ENCODE measurements around the gene TEC.
"Not testable (repeated sequence)": the region's sequence is repeated elsewhere in the genome, so short reads cannot be mapped to it uniquely, and the experiment has no call there.

TEC gene

DNA sequence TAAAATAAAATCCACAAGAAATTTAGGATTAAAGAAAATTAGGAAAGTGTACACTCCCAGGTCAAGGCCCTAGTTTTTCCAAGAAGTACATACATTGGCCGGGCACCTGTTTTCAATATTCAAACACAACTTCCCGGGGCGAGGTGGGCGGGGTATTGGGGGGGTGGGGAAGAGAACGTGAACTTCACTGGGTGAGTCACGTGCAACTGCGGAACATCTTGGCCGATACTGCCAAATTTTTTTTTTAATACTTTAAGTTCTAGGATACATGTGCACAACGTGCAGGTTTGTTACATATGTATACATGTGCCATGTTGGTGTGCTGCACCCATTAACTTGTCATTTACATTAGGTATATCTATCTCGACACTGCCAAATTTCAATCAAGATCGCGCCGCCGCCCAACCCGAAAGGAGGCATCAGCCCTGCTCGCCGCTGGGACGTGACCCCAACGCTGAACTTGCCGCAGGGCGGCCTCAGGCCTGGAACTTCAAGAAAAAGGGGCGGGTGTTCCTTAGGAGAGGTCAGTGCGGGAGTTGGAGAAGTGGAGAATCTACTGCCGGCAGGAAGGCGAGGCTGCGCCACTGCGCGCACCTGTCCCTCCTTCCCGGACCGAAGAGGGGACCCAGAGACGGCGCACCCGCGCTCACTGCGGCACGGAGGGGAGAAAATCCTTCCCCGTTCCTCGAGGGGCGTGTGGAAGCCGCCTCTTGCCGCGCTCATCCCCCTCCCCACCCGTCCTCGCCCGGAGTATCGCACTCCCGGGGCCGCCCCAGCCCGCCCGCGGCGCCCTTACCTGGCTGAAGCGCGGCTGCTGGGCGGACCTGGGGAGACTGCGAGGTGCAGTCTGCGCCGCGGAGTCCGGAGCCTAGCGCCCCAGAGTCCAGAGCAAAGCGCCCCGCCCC lies at the start of gene TEC:
TEC (minus strand) TSS at position 883 of the 905 bp plus-strand sequence. CDS start 41,224 bp downstream, outside the sequence.
- H3K4me3 ChIP-seq (ENCODE audit: low read depth, low read length), result peak within 1 kb of the TSS; percentile 64
- no peak for DNase-seq (ENCODE audit: low read depth, low spot score)
- TF ChIP-seq, protein P1, sequence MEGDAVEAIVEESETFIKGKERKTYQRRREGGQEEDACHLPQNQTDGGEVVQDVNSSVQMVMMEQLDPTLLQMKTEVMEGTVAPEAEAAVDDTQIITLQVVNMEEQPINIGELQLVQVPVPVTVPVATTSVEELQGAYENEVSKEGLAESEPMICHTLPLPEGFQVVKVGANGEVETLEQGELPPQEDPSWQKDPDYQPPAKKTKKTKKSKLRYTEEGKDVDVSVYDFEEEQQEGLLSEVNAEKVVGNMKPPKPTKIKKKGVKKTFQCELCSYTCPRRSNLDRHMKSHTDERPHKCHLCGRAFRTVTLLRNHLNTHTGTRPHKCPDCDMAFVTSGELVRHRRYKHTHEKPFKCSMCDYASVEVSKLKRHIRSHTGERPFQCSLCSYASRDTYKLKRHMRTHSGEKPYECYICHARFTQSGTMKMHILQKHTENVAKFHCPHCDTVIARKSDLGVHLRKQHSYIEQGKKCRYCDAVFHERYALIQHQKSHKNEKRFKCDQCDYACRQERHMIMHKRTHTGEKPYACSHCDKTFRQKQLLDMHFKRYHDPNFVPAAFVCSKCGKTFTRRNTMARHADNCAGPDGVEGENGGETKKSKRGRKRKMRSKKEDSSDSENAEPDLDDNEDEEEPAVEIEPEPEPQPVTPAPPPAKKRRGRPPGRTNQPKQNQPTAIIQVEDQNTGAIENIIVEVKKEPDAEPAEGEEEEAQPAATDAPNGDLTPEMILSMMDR (IDR thresholded peaks at IDR 0.05; ENCODE audit: insufficient read depth, low read length, missing control alignments), result no peak
- ChIA-PET CTCF (no interaction called here), POLR2A (no interaction called here)

DNA sequence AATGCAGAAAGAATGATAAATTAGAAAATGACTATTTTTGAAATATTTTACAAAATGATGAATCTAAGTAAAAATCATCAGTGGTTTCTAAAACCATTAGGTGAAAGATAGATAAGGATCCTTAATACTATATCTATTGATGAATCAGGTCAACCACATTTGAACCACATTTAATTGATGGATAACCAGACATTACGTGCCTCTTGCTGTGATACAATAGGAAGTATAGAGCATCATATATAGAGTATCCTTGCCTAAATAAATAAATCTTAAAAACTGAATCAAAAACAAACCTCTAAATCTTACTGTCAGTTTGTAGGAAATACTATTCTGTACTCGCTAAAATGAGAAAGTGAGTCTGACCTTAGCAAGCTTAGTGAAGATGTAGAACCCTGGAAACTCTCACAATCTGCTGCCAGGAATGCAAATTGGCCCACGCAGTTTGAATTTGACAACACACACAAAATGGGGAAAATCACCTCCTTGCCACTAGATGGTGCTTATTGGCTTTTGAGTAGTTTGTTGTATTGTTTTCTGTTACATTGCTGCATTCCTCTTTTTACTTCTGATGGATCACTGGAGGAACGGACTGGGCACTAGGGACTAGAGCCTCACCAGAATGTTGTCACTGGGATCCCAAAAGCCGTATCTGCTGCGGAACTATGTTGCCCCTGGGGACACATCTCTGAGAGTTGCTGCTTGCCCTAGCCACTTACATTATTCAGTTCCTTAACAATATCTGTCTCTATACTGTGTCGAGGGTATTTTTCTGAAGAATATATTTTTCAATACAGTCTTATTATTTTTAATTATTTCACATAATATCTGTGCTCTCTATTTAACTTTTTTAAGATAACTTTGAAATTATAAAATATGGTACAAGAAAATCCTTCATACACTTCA lies 46.3 kb upstream of the TEC start:
- POLR2A ChIA-PET, result no interaction called here
- no peak overlapping the region for H3K4me3 ChIP-seq (ENCODE audit: low read depth, low read length)
- TF ChIP-seq, protein P1 (IDR thresholded peaks at IDR 0.05; ENCODE audit: insufficient read depth, low read length, missing control alignments), result peak; percentile 76
- CTCF ChIA-PET, result interaction anchor here (0.6 to 2.3 kb wide), 7 partner anchors 13 to 235 kb away, joined by 3 to 14 read pairs (median 3); no protein-coding TSS in a partner anchor
- DNase-seq (ENCODE audit: low read depth, low spot score), result no peak

DNA sequence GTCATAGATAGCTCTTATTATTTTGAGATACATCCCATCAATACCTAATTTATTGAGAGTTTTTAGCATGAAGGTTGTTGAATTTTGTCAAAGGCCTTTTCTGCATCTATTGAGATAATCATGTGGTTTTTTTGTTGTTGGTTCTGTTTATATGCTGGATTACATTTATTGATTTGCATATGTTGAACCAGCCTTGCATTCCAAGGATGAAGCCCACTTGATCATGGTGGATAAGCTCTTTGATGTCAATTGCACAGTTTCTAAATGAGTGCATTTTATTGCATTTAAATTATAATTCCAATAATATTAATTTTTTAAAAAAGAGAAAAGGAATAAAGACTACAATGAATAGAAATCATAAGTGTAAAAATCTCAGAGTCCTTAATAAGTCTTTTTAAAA lies 45.1 kb upstream of the TEC start:
- H3K4me3 ChIP-seq (ENCODE audit: low read depth, low read length); POLR2A ChIA-PET; DNase-seq (ENCODE audit: low read depth, low spot score): not testable (repeated sequence)
- CTCF ChIA-PET, result interaction anchor here (1.3 to 2.3 kb wide), 3 partner anchors 12 to 231 kb away, joined by 4 to 14 read pairs (median 13); no protein-coding TSS in a partner anchor

DNA sequence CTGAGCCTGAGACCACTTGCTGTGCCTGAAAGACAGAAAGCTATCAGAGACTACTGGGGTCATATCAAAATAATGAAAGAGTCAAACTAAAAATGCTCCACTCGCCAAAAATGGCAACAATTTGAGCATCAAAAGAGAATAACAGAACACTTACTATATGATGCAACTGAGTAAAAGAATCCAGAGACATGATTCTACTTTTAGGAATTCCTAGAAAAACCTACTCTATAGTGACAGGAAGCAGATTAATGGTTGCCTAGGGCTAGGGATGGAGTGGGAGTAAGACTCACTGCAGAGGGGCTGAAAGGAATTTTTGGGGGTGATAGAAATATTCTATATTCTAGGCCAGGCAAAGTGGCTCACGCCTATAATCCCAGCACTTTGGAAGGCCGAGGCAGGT lies 42.3 kb upstream of the TEC start:
- POLR2A ChIA-PET, result no interaction called here
- no peak overlapping the region for H3K4me3 ChIP-seq (ENCODE audit: low read depth, low read length)
- DNase-seq (ENCODE audit: low read depth, low spot score), result no peak
- CTCF ChIA-PET, result interaction anchor here (1.2 to 2.1 kb wide), 3 partner anchors 17 to 234 kb away, joined by 3 to 8 read pairs (median 3); no protein-coding TSS in a partner anchor
- TF ChIP-seq, protein P1 (IDR thresholded peaks at IDR 0.05; ENCODE audit: insufficient read depth, low read length, missing control alignments), result no peak

DNA sequence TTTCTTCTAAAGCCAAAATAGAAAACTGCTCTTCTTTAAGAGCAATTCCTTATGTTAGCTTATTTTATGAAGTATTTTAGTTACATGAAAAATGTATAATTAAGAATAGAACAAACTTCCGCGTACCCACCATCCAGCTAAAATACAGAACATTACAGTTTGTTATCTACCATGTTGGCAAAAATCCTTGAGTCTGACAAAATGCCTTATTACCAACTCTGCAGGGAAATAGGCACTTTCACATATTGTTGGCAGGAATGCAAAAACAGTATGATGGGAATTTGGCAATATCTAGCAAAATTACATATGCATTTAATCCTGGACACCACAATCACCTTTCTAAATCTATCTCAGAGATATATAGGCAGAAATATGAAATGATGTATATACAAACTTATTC lies 39.3 kb upstream of the TEC start:
- ChIA-PET CTCF (no interaction called here), POLR2A (no interaction called here)
- DNase-seq (ENCODE audit: low read depth, low spot score), result no peak
- H3K4me3 ChIP-seq (ENCODE audit: low read depth, low read length), result no peak overlapping the region
- TF ChIP-seq, protein P1 (IDR thresholded peaks at IDR 0.05; ENCODE audit: insufficient read depth, low read length, missing control alignments), result no peak

DNA sequence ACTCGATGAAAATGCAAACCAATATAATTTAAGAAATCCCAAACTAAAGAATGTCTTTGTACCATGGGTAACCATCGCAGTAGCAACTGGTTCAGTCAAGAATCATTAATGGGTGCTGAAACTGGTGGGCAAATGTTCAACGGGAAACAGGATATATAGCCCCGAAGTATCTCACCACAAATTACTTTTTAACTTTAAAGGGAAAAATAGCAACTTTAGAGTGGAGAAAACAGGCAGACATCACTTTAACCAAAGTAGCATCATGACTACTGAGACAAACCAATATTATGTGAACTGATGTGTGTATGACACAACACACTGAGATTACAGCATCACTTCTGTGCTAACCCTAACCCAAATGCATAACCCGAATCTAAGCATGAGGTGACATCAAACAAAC lies 37.9 kb upstream of the TEC start:
- DNase-seq (ENCODE audit: low read depth, low spot score), result no peak
- CTCF ChIA-PET, result no interaction called here
- no peak overlapping the region for H3K4me3 ChIP-seq (ENCODE audit: low read depth, low read length)
- POLR2A ChIA-PET, result no interaction called here
- TF ChIP-seq, protein P1 (IDR thresholded peaks at IDR 0.05; ENCODE audit: insufficient read depth, low read length, missing control alignments), result no peak
